ENCODE measurements around the gene MYT1. TPM values are rescaled to one million over a fixed set of nuclear protein-coding genes. Genes with fewer than 3 reads are reported as not detected.

Gene MYT1
- polyA plus RNA-seq, 1 of the 3 experiments (the other 2 are of a cell fraction): 0.10 TPM

DNA sequence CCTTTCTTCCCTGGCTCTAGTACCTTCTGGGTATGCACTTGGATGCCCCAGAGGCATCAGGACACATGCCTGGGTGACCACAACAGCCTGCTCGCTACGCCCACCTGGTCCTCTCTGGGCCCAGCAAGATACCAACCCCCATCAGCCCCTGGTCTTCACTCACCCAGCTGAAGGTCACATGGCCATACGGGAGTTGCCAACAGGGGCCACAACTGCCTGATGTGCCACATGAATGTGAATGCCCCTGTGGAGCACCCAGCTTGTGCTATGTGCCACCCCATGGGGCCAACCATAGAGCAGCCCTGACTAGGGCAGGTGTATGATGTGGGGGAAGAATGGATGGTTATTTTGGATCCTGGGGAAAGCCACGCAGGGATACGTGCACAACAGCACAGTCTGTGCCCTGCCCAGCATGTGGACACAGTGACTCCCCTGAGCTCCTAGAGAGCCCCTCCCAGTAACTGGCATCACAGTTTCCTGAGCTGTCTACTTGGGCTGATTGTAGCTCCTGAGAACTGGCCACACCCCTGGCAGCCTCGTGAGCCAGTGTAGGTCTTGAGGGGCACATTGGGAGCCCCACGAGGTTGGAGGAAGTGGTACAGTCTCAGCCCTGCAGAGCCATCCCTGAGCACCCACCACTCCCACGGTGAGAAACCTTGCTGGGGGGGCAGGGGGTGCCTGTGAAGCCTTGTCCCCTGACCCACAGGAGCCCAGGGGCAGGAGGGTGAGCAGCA, 80.8 kb downstream of the MYT1 start (continued):
- TF ChIP-seq, protein P1, sequence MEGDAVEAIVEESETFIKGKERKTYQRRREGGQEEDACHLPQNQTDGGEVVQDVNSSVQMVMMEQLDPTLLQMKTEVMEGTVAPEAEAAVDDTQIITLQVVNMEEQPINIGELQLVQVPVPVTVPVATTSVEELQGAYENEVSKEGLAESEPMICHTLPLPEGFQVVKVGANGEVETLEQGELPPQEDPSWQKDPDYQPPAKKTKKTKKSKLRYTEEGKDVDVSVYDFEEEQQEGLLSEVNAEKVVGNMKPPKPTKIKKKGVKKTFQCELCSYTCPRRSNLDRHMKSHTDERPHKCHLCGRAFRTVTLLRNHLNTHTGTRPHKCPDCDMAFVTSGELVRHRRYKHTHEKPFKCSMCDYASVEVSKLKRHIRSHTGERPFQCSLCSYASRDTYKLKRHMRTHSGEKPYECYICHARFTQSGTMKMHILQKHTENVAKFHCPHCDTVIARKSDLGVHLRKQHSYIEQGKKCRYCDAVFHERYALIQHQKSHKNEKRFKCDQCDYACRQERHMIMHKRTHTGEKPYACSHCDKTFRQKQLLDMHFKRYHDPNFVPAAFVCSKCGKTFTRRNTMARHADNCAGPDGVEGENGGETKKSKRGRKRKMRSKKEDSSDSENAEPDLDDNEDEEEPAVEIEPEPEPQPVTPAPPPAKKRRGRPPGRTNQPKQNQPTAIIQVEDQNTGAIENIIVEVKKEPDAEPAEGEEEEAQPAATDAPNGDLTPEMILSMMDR (IDR thresholded peaks at IDR 0.05): no peak
- TF ChIP-seq JUND (IDR thresholded peaks at IDR 0.05) (no peak), POLR2AphosphoS5 (IDR thresholded peaks at IDR 0.05; ENCODE audit: low read depth, low read length) (no peak), TAF1 (IDR thresholded peaks at IDR 0.05; ENCODE audit: borderline replicate concordance, low read depth, low read length) (no peak)

DNA sequence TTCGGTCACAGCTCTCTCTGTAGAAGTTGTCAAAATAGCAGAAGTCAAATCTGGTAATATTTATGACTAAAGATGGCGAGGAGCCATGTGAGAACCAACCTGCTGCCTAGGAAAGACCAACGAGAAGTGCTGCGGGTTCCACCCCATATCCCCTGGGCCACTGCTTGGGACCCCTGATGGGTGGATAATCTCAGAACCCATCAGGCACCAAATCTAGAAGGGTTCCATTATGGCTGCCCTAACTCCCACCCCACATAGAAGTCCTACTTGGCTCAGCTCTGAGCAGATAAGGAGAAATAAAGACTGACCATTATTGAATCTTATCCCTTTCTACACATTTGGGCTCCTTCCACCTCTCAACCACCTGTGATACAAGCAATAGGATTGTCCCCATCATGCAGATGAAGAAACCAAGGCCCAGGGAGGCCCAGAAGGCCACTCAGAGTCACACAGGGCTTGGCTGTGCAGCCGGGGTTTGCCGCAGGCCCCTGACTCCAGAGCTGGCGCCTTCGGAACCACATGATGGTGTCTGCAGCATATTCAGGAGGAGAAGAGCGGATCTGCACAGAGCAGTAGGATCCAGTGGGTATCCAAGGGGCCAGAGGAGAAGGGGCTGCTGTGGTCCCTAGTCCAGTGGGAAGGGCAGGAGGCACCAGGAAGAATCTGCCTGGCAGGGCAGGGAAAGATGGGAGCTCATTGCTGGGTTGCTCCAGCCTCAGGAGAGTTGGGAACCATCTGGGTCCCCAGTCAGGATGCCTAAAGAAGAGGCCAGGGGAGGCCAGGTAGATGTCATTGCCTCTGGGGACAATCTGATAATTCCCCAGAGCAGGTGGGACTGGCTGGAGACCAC, 81.7 kb downstream of the MYT1 start:
- Histone ChIP-seq H4K20me1 (ENCODE audit: insufficient read depth) (no peaks in the 10 kb centered on the region), H3K4me1 (ENCODE audit: control insufficient read depth in 1 of 2, insufficient read depth in 2 of 2, low read depth in 1 of 2, low read length in 1 of 2) (no peaks in the 10 kb centered on the region), H3F3A (replicated peaks; ENCODE audit: insufficient read depth) (no peaks in the 10 kb centered on the region), H3K9me2 (no peaks in the 10 kb centered on the region), H3K4me2 (no peak overlapping the region), H3K9me3 (no peaks in the 10 kb centered on the region), H3K36me3 (replicated peaks in 1 of 2; ENCODE audit: control insufficient read depth in 1 of 2, insufficient read depth in 2 of 2, low read length in 1 of 2) (no peaks in the 10 kb centered on the region), H2AFZ (ENCODE audit: low read depth) (no peak overlapping the region), H3K4me3 (ENCODE audit: low read depth in 2 of 2, low read length in 1 of 2) (no peak overlapping the region), H3K27ac (ENCODE audit: low read depth in 2 of 2, low read length in 1 of 2) (no peak overlapping the region), H3K27me3 (ENCODE audit: insufficient read depth) (peaks cover 14% of the 10 kb centered on the region), H3K79me2 (ENCODE audit: insufficient read depth) (no peaks in the 10 kb centered on the region), H3K9ac (no peak overlapping the region)
- peak; percentile 11 for DNase-seq
- POLR2A ChIA-PET: no interaction called here
- no peak for TF ChIP-seq EP300 (IDR thresholded peaks at IDR 0.05; ENCODE audit: borderline replicate concordance in 1 of 2, low read depth in 1 of 2, low read length in 1 of 2)
- TF ChIP-seq, protein P2, sequence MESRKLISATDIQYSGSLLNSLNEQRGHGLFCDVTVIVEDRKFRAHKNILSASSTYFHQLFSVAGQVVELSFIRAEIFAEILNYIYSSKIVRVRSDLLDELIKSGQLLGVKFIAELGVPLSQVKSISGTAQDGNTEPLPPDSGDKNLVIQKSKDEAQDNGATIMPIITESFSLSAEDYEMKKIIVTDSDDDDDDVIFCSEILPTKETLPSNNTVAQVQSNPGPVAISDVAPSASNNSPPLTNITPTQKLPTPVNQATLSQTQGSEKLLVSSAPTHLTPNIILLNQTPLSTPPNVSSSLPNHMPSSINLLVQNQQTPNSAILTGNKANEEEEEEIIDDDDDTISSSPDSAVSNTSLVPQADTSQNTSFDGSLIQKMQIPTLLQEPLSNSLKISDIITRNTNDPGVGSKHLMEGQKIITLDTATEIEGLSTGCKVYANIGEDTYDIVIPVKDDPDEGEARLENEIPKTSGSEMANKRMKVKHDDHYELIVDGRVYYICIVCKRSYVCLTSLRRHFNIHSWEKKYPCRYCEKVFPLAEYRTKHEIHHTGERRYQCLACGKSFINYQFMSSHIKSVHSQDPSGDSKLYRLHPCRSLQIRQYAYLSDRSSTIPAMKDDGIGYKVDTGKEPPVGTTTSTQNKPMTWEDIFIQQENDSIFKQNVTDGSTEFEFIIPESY (IDR thresholded peaks at IDR 0.05; ENCODE audit: borderline replicate concordance, low read depth): no peak
- TF ChIP-seq RXRA (IDR thresholded peaks at IDR 0.05; ENCODE audit: borderline replicate concordance, low read depth): no peak
- TF ChIP-seq ELF1 (IDR thresholded peaks at IDR 0.05): no peak
- TF ChIP-seq NFIC (IDR thresholded peaks at IDR 0.05; ENCODE audit: borderline replicate concordance): no peak
- no peak for TF ChIP-seq SIN3A (IDR thresholded peaks at IDR 0.05; ENCODE audit: borderline replicate concordance, low read depth, low read length)
- TF ChIP-seq, protein P3, sequence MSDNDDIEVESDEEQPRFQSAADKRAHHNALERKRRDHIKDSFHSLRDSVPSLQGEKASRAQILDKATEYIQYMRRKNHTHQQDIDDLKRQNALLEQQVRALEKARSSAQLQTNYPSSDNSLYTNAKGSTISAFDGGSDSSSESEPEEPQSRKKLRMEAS (IDR thresholded peaks at IDR 0.05; ENCODE audit: low read depth): no peak
- WGBS (ENCODE audit: low lambda C conversion rate): 49% methylated on average over 9 of the region's 9 CpGs
- CTCF ChIA-PET: interaction anchor here (1.2 to 1.4 kb wide), 3 partner anchors 8 to 17 kb away, joined by 3 to 4 read pairs (median 3); no protein-coding TSS in a partner anchor
